H1 (cell line): ENCODE measurements around the gene PLXND1. TPM values are rescaled to one million over a fixed set of nuclear protein-coding genes. Genes with fewer than 3 reads are reported as not detected.

Experiments
- CTCF ChIA-PET: fragments of 300-600 bp; sonication (Branson Sonifier 250); formaldehyde crosslinking; loops from one replicate; lab custom pipeline; 2021; ENCODE audit not compliant: partially characterized antibody; lab: Charles Lee
- POLR2A ChIA-PET: fragments of 300-600 bp; sonication (Branson Sonifier 250); formaldehyde crosslinking; loops from one replicate; lab custom pipeline; 2021; ENCODE audit warnings: inconsistent platforms; ENCODE audit not compliant: partially characterized antibody; lab: Charles Lee
- DNase-seq, 2 experiments: peaks; one replicate each; pipeline versions ENCODE4 v3.0.0 to v3.0.0-alpha.2; 2010 to 2022; ENCODE audit warnings: low spot score in 2 of 2, low read depth in 1 of 2, mixed read lengths in 1 of 2
- FAIRE-seq: peaks from 2 replicates; lab custom pipeline; 2011; peaks lifted over from hg19 to GRCh38; lab: Jason Lieb, UNC
- H2AFZ ChIP-seq: 2 replicates; pipeline ENCODE4 v1.8.1; 2012; ENCODE audit warnings: low read length, inconsistent platforms
- H2AK5ac ChIP-seq: 2 replicates; pipeline ENCODE4 v1.6.1; 2013; ENCODE audit warnings: low read depth, low read length
- H2BK120ac ChIP-seq: replicated peaks from 2 replicates; pipeline ENCODE3; 2013; ENCODE audit warnings: low read depth, low read length, inconsistent platforms
- H2BK12ac ChIP-seq: 2 replicates; pipeline ENCODE4 v1.6.1; 2013; ENCODE audit warnings: low read depth, low read length
- H2BK15ac ChIP-seq: 2 replicates; pipeline ENCODE4 v1.6.1; 2013; ENCODE audit warnings: low read length
- H2BK20ac ChIP-seq: 2 replicates; pipeline ENCODE4 v1.6.1; 2013; ENCODE audit warnings: low read length
- H2BK5ac ChIP-seq: 2 replicates; pipeline ENCODE4 v1.6.1; 2013; ENCODE audit warnings: low read depth, low read length
- H3K14ac ChIP-seq: 2 replicates; pipeline ENCODE4 v1.6.1; 2013; ENCODE audit warnings: inconsistent platforms; ENCODE audit not compliant: insufficient read length
- H3K18ac ChIP-seq: 2 replicates; pipeline ENCODE4 v1.6.1; 2013; ENCODE audit warnings: low read length; ENCODE audit errors: extremely low read depth
- H3K23ac ChIP-seq: 2 replicates; pipeline ENCODE4 v1.6.1; 2013; ENCODE audit warnings: inconsistent platforms; ENCODE audit not compliant: insufficient read length
- H3K23me2 ChIP-seq: 2 replicates; pipeline ENCODE4 v1.6.1; 2013; ENCODE audit warnings: low read depth, low read length
- H3K27ac ChIP-seq: 2 replicates; pipeline ENCODE4 v1.6.1; 2011; ENCODE audit warnings: low read depth, low read length, inconsistent platforms
- H3K27me3 ChIP-seq, 4 experiments: replicated peaks in 1 of 4; 1 replicate in 1 of 4; 2 replicates in 3 of 4; pipeline versions ENCODE4 v1.6.1 to v1.8.1; 2011 to 2013; ENCODE audit warnings: low read length in 3 of 4, mild to moderate bottlenecking in 3 of 4, inconsistent platforms in 2 of 4, mixed read lengths in 2 of 4, moderate library complexity in 1 of 4; ENCODE audit not compliant: control insufficient read depth in 3 of 4, insufficient read depth in 3 of 4; ENCODE audit errors: extremely low read depth in 1 of 4
- H3K36me3 ChIP-seq, 4 experiments: 2 replicates each; pipeline versions ENCODE4 v1.6.1 to v1.8.1; 2011 to 2013; ENCODE audit warnings: mild to moderate bottlenecking in 4 of 4, low read length in 3 of 4, moderate library complexity in 2 of 4, control low read depth in 1 of 4, inconsistent platforms in 1 of 4; ENCODE audit not compliant: insufficient read depth in 4 of 4, control insufficient read depth in 2 of 4
- H3K4ac ChIP-seq: replicated peaks from 2 replicates; pipeline ENCODE3; 2013; ENCODE audit warnings: low read length, low read depth, mixed read lengths, inconsistent platforms; ENCODE audit not compliant: insufficient read length
- H3K4me1 ChIP-seq, 4 experiments: replicated peaks in 1 of 4; 1 replicate in 1 of 4; 2 replicates in 3 of 4; pipeline versions ENCODE4 v1.6.1 to v1.8.1; 2011 to 2013; ENCODE audit warnings: low read length in 3 of 4, inconsistent platforms in 2 of 4, mixed read lengths in 1 of 4; ENCODE audit not compliant: insufficient read depth in 4 of 4, control insufficient read depth in 3 of 4
- H3K4me2 ChIP-seq, 2 experiments: 2 replicates each; pipeline versions ENCODE4 v1.6.1 to v1.8.1; 2011 to 2013; ENCODE audit warnings: low read depth in 2 of 2, low read length in 2 of 2, control low read depth in 1 of 2, inconsistent platforms in 1 of 2, mild to moderate bottlenecking in 1 of 2; ENCODE audit not compliant: insufficient read depth in 1 of 2
- H3K4me3 ChIP-seq, 4 experiments: fragments of 200-600, 300-600 bp in 1 of 4; sonication (generic), shearing (Covaris generic), sonication (Bioruptor Twin) in 1 of 4; 2 replicates each; pipeline versions ENCODE4 v1.5.1 to v1.8.1; 2011 to 2016; ENCODE audit warnings: low read length in 4 of 4, low read depth in 3 of 4, control low read depth in 2 of 4, inconsistent platforms in 2 of 4, mild to moderate bottlenecking in 2 of 4, mixed read lengths in 1 of 4, moderate library complexity in 1 of 4; ENCODE audit not compliant: insufficient read depth in 2 of 4; ENCODE audit errors: extremely low read depth in 1 of 4
- H3K56ac ChIP-seq: replicated peaks from 2 replicates; pipeline ENCODE3; 2013; ENCODE audit warnings: low read depth, mild to moderate bottlenecking, mixed read lengths, low read length, inconsistent platforms; ENCODE audit not compliant: insufficient read length
- H3K79me1 ChIP-seq: 2 replicates; pipeline ENCODE4 v1.6.1; 2013; ENCODE audit warnings: low read depth, low read length, control low read depth
- H3K79me2 ChIP-seq, 2 experiments: 2 replicates each; pipeline versions ENCODE4 v1.6.1 to v1.8.1; 2012 to 2013; ENCODE audit warnings: low read length in 2 of 2, mild to moderate bottlenecking in 2 of 2, inconsistent platforms in 1 of 2; ENCODE audit not compliant: insufficient read depth in 2 of 2, control insufficient read depth in 1 of 2
- H3K9ac ChIP-seq, 4 experiments: replicated peaks in 1 of 4; 1 replicate in 1 of 4; 2 replicates in 3 of 4; pipeline versions ENCODE4 v1.6.1 to v1.8.1; 2011 to 2013; ENCODE audit warnings: low read depth in 3 of 4, low read length in 3 of 4, control low read depth in 2 of 4, mild to moderate bottlenecking in 2 of 4, moderate library complexity in 2 of 4, inconsistent platforms in 1 of 4; ENCODE audit errors: extremely low read depth in 1 of 4
- H3K9me3 ChIP-seq, 2 experiments: 2 replicates each; pipeline versions ENCODE4 v1.6.1 to v1.8.1; 2012 to 2013; ENCODE audit warnings: mild to moderate bottlenecking in 2 of 2, moderate library complexity in 2 of 2, control low read depth in 1 of 2, inconsistent platforms in 1 of 2, low read depth in 1 of 2, low read length in 1 of 2, mixed read lengths in 1 of 2; ENCODE audit not compliant: insufficient read depth in 2 of 2
- H4K20me1 ChIP-seq, 2 experiments: replicated peaks in 1 of 2; 2 replicates each; pipeline versions ENCODE3 to v1.8.1; 2011 to 2013; ENCODE audit warnings: inconsistent platforms in 2 of 2, low read length in 2 of 2, mild to moderate bottlenecking in 1 of 2; ENCODE audit not compliant: insufficient read depth in 2 of 2, control insufficient read depth in 1 of 2
- H4K5ac ChIP-seq: 2 replicates; pipeline ENCODE4 v1.6.1; 2013; ENCODE audit warnings: low read length, low read depth, mixed read lengths, inconsistent platforms; ENCODE audit not compliant: insufficient read length
- H4K8ac ChIP-seq: 2 replicates; pipeline ENCODE4 v1.8.0; 2013; ENCODE audit warnings: mild to moderate bottlenecking, moderate library complexity, low read length, inconsistent platforms; ENCODE audit not compliant: insufficient read depth; ENCODE audit errors: extremely low read depth
- H4K91ac ChIP-seq: replicated peaks from 2 replicates; pipeline ENCODE3; 2013; ENCODE audit warnings: low read length, mixed read lengths, inconsistent platforms; ENCODE audit not compliant: insufficient read length
- CBX5 ChIP-seq: fragments of 300-800, 300-1000 bp; sonication (generic); IDR thresholded peaks from 2 replicates; pipeline ENCODE4 v1.7.1; 2016; ENCODE audit warnings: antibody characterized with exemption, low read length, low read depth
- CHD1 ChIP-seq: IDR thresholded peaks from 2 replicates; pipeline ENCODE4 v1.6.1; 2012; ENCODE audit warnings: low read depth, low read length, improper control_type of control experiment
- CTBP2 ChIP-seq: IDR thresholded peaks from 2 replicates; pipeline ENCODE4 v1.7.0; 2011; ENCODE audit warnings: borderline replicate concordance, mild to moderate bottlenecking, moderate library complexity, mixed read lengths, low read length; ENCODE audit not compliant: insufficient read depth, insufficient read length
- GABPA ChIP-seq: IDR thresholded peaks from 2 replicates; pipeline ENCODE4 v1.6.1; 2011; ENCODE audit warnings: mild to moderate bottlenecking, low read length, moderate library complexity, borderline replicate concordance; ENCODE audit not compliant: insufficient read depth
- HDAC2 ChIP-seq, 2 experiments: fragments of 300-600 bp in 1 of 2; sonication (generic) in 1 of 2; IDR thresholded peaks; 2 replicates each; pipeline ENCODE4 v1.6.1; 2011 to 2012; ENCODE audit warnings: low read depth in 2 of 2, low read length in 2 of 2, mild to moderate bottlenecking in 2 of 2, moderate library complexity in 2 of 2, borderline replicate concordance in 1 of 2, inconsistent platforms in 1 of 2
- RFX5 ChIP-seq: IDR thresholded peaks from 2 replicates; pipeline ENCODE4 v1.6.1; 2011; ENCODE audit warnings: low read depth, low read length, improper control_type of control experiment, borderline replicate concordance
- SAP30 ChIP-seq: fragments of 300-600 bp; sonication (generic); IDR thresholded peaks from 2 replicates; pipeline ENCODE4 v1.7.1; 2012; ENCODE audit warnings: low read length, moderate library complexity, mild to moderate bottlenecking, inconsistent platforms; ENCODE audit not compliant: insufficient read depth, insufficient replicate concordance
- SIRT6 ChIP-seq: IDR thresholded peaks from one replicate; pipeline ENCODE4 v1.7.1; 2012; ENCODE audit warnings: low read length, inconsistent platforms
- SP4 ChIP-seq: IDR thresholded peaks from 2 replicates; pipeline ENCODE4 v1.6.1; 2012; ENCODE audit warnings: low read length, inconsistent platforms
- SRF ChIP-seq: IDR thresholded peaks from 2 replicates; pipeline ENCODE4 v1.6.1; 2011; ENCODE audit warnings: mild to moderate bottlenecking, low read depth, low read length, moderate library complexity
- TBP ChIP-seq: IDR thresholded peaks from 2 replicates; pipeline ENCODE4 v1.6.1; 2011; ENCODE audit warnings: low read depth, low read length, improper control_type of control experiment
- TCF12 ChIP-seq: IDR thresholded peaks from 2 replicates; pipeline ENCODE4 v1.6.1; 2011; ENCODE audit warnings: low read depth, mild to moderate bottlenecking, low read length
- WGBS, 2 experiments: shearing (Covaris generic) in 1 of 2; methylation state at CpG; one replicate each; pipeline versions ENCODE4 v1.1.6 to v1.1.7; 2013 to 2015; ENCODE audit warnings: low lambda C conversion rate in 2 of 2, mixed read lengths in 2 of 2, inconsistent platforms in 1 of 2, low coverage in 1 of 2, missing lambda C conversion rate in 1 of 2; ENCODE audit not compliant: insufficient replicate concordance in 2 of 2, insufficient coverage in 1 of 2, insufficient read length in 1 of 2; ENCODE audit errors: extremely low coverage in 1 of 2, missing lambda C conversion rate in 1 of 2; 5-methylcytosine and 5-hydroxymethylcytosine counted together
- polyA plus RNA-seq, 7 experiments: library from polyadenylated mRNA; depleted of rRNA in 3 of 7; stranded (reverse) in 5 of 7; unstranded in 2 of 7; fragments of >200 nt in 5 of 7; fragments of 200-250 nt in 2 of 7; gene quantifications; 1 replicate in 5 of 7; 2 replicates in 1 of 7; 4 replicates in 1 of 7; pipeline versions ENCODE4 v1.2.1 to v1.2.3, GENCODE V29; 2011 to 2013; ENCODE audit warnings: missing spikeins in 2 of 7, mixed read lengths in 2 of 7
- total RNA-seq: library from RNA; stranded (reverse); fragmentation: NEBNext Ultra II Directional; extraction: Animal tissue kit (Norgen Biotek cat#: 25700); gene quantifications from 2 replicates; pipeline ENCODE4 v1.2.1, GENCODE V29; 2021
- TF ChIP-seq, protein P1 (sequence below): IDR thresholded peaks from 2 replicates; pipeline ENCODE4 v1.6.1; 2012; ENCODE audit warnings: inconsistent platforms

Gene PLXND1
- total and polyA plus RNA-seq, 2 of the 8 experiments (the other 6 are each of a cell fraction or from before 2014, with no cell fraction given) = 17.7 to 66.4 TPM

DNA sequence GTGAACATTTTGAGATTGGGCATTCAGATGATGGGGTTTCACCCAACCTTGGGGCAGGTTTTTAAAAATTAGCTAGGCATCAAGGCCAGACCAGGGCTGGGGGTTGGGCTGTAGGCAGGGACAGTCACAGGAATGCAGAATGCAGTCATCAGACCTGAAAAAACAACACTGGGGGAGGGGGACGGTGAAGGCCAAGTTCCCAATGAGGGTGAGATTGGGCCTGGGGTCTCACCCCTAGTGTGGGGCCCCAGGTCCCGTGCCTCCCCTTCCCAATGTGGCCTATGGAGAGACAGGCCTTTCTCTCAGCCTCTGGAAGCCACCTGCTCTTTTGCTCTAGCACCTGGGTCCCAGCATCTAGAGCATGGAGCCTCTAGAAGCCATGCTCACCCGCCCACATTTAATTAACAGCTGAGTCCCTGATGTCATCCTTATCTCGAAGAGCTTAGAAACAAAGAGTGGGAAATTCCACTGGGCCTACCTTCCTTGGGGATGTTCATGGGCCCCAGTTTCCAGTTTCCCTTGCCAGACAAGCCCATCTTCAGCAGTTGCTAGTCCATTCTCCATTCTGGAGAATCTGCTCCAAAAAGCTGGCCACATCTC is 71.9 kb downstream of the PLXND1 start:
- H3K79me2 ChIP-seq = no peaks in the 10 kb centered on the region
- peak overlapping the region; percentile 31; the same call in 1 of the 2 replicates for H2BK15ac ChIP-seq
- no peak overlapping the region for H3K27ac ChIP-seq
- H3K4me3 ChIP-seq = no peak overlapping the region
- FAIRE-seq (no peak), DNase-seq (no peak)
- no peaks in the 10 kb centered on the region for H3K36me3 ChIP-seq
- H2AFZ ChIP-seq = no peak overlapping the region
- no peaks in the 10 kb centered on the region for H3K27me3 ChIP-seq
- peaks cover 2% of the 10 kb centered on the region; the same call in 1 of the 2 replicates for H3K23me2 ChIP-seq
- peaks cover 6 to 18% (median 11%) of the 10 kb centered on the region in 4 experiments for H3K4me1 ChIP-seq
- POLR2A ChIA-PET = interaction anchor here (0.7 to 1.9 kb wide), 3 partner anchors 12 to 92 kb away, joined by 3 to 7 read pairs (median 5); no protein-coding TSS in a partner anchor
- no peak overlapping the region for H3K14ac ChIP-seq
- H2BK20ac ChIP-seq = no peak overlapping the region
- H3K9ac ChIP-seq = no peak overlapping the region
- no peak overlapping the region for H2AK5ac ChIP-seq
- H3K9me3 ChIP-seq = no peaks in the 10 kb centered on the region
- 85% methylated on average over 4 of the region's 4 CpGs; no CpG with 5 or more reads in 1 of the 2 experiments for WGBS, 2 experiments
- no peak overlapping the region for H3K18ac ChIP-seq
- H4K5ac ChIP-seq = no peak overlapping the region
- no peak overlapping the region for H4K91ac ChIP-seq
- H2BK120ac ChIP-seq = peak overlapping the region; percentile 6
- no peak overlapping the region for H2BK5ac ChIP-seq
- H3K79me1 ChIP-seq = no peaks in the 10 kb centered on the region
- H3K4me2 ChIP-seq = no peak overlapping the region
- H3K56ac ChIP-seq = no peak overlapping the region
- no peak overlapping the region for H3K23ac ChIP-seq
- H4K20me1 ChIP-seq = no peaks in the 10 kb centered on the region
- H2BK12ac ChIP-seq = no peak overlapping the region
- no peak overlapping the region for H3K4ac ChIP-seq
- CTCF ChIA-PET = interaction anchor here (1.0 to 2.4 kb wide), 8 partner anchors 9 to 190 kb away, joined by 3 to 7 read pairs (median 4); no protein-coding TSS in a partner anchor
- no peak overlapping the region for H4K8ac ChIP-seq
- TF ChIP-seq SAP30 (no peak), CHD1 (no peak), RFX5 (no peak), GABPA (no peak), HDAC2 (IDR thresholded peaks at IDR 0.05; ENCODE audit: borderline replicate concordance in 1 of 2, low read depth in 2 of 2, low read length in 2 of 2) (no peak), TBP (no peak), TCF12 (no peak), CTBP2 (no peak), SRF (no peak), SP4 (no peak), SIRT6 (no peak), CBX5 (no peak)
- TF ChIP-seq, protein P1, sequence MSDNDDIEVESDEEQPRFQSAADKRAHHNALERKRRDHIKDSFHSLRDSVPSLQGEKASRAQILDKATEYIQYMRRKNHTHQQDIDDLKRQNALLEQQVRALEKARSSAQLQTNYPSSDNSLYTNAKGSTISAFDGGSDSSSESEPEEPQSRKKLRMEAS = no peak
